Measurements from ENCODE around the gene BICDL2. TPM values are rescaled to one million over a fixed set of nuclear protein-coding genes. Genes with fewer than 3 reads are reported as not detected.

Gene BICDL2
- polyA plus RNA-seq, 2 of the 4 experiments (the other 2 are of a cell fraction): not detected

DNA sequence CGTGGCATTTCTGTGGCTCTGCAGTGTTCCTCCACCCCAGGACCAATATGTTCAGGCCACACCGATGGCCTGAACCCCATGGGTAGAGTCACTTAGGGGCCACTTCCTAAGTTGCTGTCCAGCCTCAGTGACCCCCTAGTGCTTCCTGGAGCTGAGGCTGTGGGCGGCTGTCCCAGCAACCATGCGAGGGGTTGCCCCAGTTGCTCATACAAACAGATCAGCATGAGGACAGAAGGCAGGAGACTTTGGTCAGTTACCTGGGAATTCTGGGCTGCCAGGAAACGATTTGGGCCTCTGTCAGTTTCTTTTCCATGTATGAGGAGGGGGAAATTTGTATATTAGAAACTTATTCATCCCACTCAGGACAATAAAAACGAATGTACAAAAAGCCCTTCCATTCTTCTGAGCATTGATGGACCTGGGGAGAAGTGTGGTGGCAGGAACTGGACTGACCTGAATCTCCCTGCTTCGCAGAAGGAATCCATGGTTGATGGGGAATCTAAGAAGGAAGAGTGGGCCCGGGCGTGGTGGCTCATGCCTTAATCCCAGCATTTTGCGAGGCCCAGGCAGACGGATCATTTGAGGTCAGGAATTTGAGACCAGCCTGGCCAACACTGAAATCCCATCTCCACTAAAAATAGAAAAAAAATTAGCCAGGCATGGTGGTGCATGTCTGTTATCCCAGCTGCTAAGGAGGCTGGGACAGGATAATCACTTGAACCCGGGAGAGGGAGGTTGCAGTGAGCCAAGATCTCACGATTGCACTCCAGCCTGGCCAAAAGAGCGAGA lies 23.8 kb upstream of the BICDL2 start:
- Histone ChIP-seq H3K4me3 (no peak overlapping the region), H3K4me1 (peaks cover 21% of the 10 kb centered on the region), H3K9me3 (no peaks in the 10 kb centered on the region), H3K4me2 (no peak overlapping the region), H3K27ac (peak overlapping the region in 1 of 2 experiments; percentile 99; a peak in 3 of 6 replicates)
- DNase-seq (ENCODE audit: low read depth in 1 of 2, low spot score in 1 of 2): no peak
- WGBS (ENCODE audit: missing lambda C conversion rate): 78% methylated on average over 14 of the region's 14 CpGs
- no peak for FAIRE-seq
- ChIA-PET POLR2A (interaction anchor here (2.3 kb wide), 1 partner anchor 68 kb away, joined by 15 read pairs; no protein-coding TSS in a partner anchor), CTCF (interaction anchor here (1.0 to 12.4 kb wide), 20 partner anchors 11 to 108 kb away, joined by 3 to 186 read pairs (median 19); partner anchors contain the start of genes ZNF205, ZNF213 and ZSCAN10)
- TF ChIP-seq CBX2 (IDR thresholded peaks at IDR 0.05; ENCODE audit: borderline replicate concordance, low read depth) (no peak), POLR2AphosphoS2 (conservative IDR thresholded peaks at IDR 0.05; ENCODE audit: low read length) (no peak), RARB (CRISPR knock-in tag; IDR thresholded peaks at IDR 0.05) (no peak), NFE2L2 (conservative IDR thresholded peaks at IDR 0.05; ENCODE audit: low read length) (no peak), USF2 (IDR thresholded peaks at IDR 0.05) (no peak), CHD2 (IDR thresholded peaks at IDR 0.05; ENCODE audit: low read length, partially characterized antibody) (no peak), MAFK (IDR thresholded peaks at IDR 0.05; ENCODE audit: partially characterized antibody) (no peak), CTCF (IDR thresholded peaks at IDR 0.05) (no peak), ZNF302 (CRISPR knock-in tag; IDR thresholded peaks at IDR 0.05) (no peak), BHLHE40 (IDR thresholded peaks at IDR 0.05; ENCODE audit: low read depth, low read length) (no peak)
- TF ChIP-seq, protein P1, sequence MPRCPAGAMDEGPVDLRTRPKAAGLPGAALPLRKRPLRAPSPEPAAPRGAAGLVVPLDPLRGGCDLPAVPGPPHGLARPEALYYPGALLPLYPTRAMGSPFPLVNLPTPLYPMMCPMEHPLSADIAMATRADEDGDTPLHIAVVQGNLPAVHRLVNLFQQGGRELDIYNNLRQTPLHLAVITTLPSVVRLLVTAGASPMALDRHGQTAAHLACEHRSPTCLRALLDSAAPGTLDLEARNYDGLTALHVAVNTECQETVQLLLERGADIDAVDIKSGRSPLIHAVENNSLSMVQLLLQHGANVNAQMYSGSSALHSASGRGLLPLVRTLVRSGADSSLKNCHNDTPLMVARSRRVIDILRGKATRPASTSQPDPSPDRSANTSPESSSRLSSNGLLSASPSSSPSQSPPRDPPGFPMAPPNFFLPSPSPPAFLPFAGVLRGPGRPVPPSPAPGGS (IDR thresholded peaks at IDR 0.05): no peak
- TF ChIP-seq, protein P2, sequence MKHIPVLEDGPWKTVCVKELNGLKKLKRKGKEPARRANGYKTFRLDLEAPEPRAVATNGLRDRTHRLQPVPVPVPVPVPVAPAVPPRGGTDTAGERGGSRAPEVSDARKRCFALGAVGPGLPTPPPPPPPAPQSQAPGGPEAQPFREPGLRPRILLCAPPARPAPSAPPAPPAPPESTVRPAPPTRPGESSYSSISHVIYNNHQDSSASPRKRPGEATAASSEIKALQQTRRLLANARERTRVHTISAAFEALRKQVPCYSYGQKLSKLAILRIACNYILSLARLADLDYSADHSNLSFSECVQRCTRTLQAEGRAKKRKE (CRISPR knock-in tag; IDR thresholded peaks at IDR 0.05; ENCODE audit: low read depth): no peak
- TF ChIP-seq, protein P3, sequence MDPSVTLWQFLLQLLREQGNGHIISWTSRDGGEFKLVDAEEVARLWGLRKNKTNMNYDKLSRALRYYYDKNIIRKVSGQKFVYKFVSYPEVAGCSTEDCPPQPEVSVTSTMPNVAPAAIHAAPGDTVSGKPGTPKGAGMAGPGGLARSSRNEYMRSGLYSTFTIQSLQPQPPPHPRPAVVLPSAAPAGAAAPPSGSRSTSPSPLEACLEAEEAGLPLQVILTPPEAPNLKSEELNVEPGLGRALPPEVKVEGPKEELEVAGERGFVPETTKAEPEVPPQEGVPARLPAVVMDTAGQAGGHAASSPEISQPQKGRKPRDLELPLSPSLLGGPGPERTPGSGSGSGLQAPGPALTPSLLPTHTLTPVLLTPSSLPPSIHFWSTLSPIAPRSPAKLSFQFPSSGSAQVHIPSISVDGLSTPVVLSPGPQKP (IDR thresholded peaks at IDR 0.05; ENCODE audit: low read depth, low read length): no peak
- ATAC-seq: no peak

- TF ChIP-seq RFX5 (IDR thresholded peaks at IDR 0.05): no peak
- TF ChIP-seq HDAC2 (IDR thresholded peaks at IDR 0.05): no peak
- TF ChIP-seq RARB (CRISPR knock-in tag; IDR thresholded peaks at IDR 0.05): no peak
- no peak for TF ChIP-seq HMGXB4 (CRISPR knock-in tag; IDR thresholded peaks at IDR 0.05; ENCODE audit: borderline replicate concordance)
- TF ChIP-seq CHD4 (IDR thresholded peaks at IDR 0.05; ENCODE audit: borderline replicate concordance): no peak
- Histone ChIP-seq H3K4me2 (peak overlapping the region; percentile 92), H3K4me3 (peak overlapping the region; percentile 76), H3K27ac (peak overlapping the region; percentile 94 to 99), H3K9me3 (no peaks in the 10 kb centered on the region), H3K4me1 (peaks cover 13% of the 10 kb centered on the region)
- WGBS (ENCODE audit: missing lambda C conversion rate): 83% methylated on average over 7 of the region's 9 CpGs
- no peak for DNase-seq (ENCODE audit: low read depth in 1 of 2, low spot score in 1 of 2)
- ATAC-seq: no peak
- POLR2A ChIA-PET: interaction anchor here (1.5 to 2.3 kb wide), 4 partner anchors 18 to 75 kb away, joined by 3 to 15 read pairs (median 6); partner anchors contain the start of gene ZNF213
- CTCF ChIA-PET: interaction anchor here (0.6 to 12.4 kb wide), 28 partner anchors 11 to 114 kb away, joined by 3 to 186 read pairs (median 7); partner anchors contain the start of genes ZNF205, ZNF213 and ZSCAN10
- no peak for FAIRE-seq
Measured at GRCh38 chr16:3059723-3060242, 23.0 kb upstream of the BICDL2 start.
